Ishikawa (cell line): Measurements from ENCODE around the gene PTGER4.

Source experiments
- CEBPB ChIP-seq: IDR thresholded peaks from 2 replicates; pipeline ENCODE4 v1.6.1; 2012
- CREB1 ChIP-seq: IDR thresholded peaks from 2 replicates; pipeline ENCODE4 v1.6.1; 2012; ENCODE audit warnings: low read depth
- EGR1 ChIP-seq: IDR thresholded peaks from 2 replicates; pipeline ENCODE4 v1.6.1; 2012
- EP300 ChIP-seq: IDR thresholded peaks from 2 replicates; pipeline ENCODE4 v1.6.1; 2012; ENCODE audit warnings: borderline replicate concordance
- FOXM1 ChIP-seq: IDR thresholded peaks from 2 replicates; pipeline ENCODE4 v1.6.1; 2012; ENCODE audit warnings: low read depth, borderline replicate concordance
- RAD21 ChIP-seq: IDR thresholded peaks from 2 replicates; pipeline ENCODE4 v1.6.1; 2012; ENCODE audit warnings: low read depth
- REST ChIP-seq: IDR thresholded peaks from 2 replicates; pipeline ENCODE4 v1.6.1; 2012; ENCODE audit warnings: low read depth, mild to moderate bottlenecking
- TAF1 ChIP-seq: IDR thresholded peaks from 2 replicates; pipeline ENCODE4 v1.6.1; 2012; ENCODE audit warnings: low read depth, mild to moderate bottlenecking
- TEAD4 ChIP-seq: IDR thresholded peaks from 2 replicates; pipeline ENCODE4 v1.6.1; 2012
- USF1 ChIP-seq: IDR thresholded peaks from 2 replicates; pipeline ENCODE4 v1.6.1; 2012
- YY1 ChIP-seq: IDR thresholded peaks from 2 replicates; pipeline ENCODE4 v1.6.1; 2012; ENCODE audit warnings: low read depth
- ZBTB7A ChIP-seq: IDR thresholded peaks from 2 replicates; pipeline ENCODE4 v1.6.1; 2012; ENCODE audit warnings: low read depth

GRCh38 chr5:40688127-40688761 is 8.5 kb downstream of the PTGER4 start:
- TF ChIP-seq EP300 (no peak), YY1 (no peak), RAD21 (peak; percentile 96), REST (no peak), FOXM1 (no peak), EGR1 (no peak), CEBPB (no peak), TAF1 (no peak), ZBTB7A (no peak), CREB1 (no peak), TEAD4 (no peak), USF1 (no peak)
